Measurements from ENCODE around the gene CTSF. TPM values are rescaled to one million over a fixed set of nuclear protein-coding genes. Genes with fewer than 3 reads are reported as not detected.

The CTSF gene
- polyA plus RNA-seq, 1 donor (not counting 4 experiments of a cell fraction or from before 2014, with no cell fraction given): 3.2 TPM

DNA sequence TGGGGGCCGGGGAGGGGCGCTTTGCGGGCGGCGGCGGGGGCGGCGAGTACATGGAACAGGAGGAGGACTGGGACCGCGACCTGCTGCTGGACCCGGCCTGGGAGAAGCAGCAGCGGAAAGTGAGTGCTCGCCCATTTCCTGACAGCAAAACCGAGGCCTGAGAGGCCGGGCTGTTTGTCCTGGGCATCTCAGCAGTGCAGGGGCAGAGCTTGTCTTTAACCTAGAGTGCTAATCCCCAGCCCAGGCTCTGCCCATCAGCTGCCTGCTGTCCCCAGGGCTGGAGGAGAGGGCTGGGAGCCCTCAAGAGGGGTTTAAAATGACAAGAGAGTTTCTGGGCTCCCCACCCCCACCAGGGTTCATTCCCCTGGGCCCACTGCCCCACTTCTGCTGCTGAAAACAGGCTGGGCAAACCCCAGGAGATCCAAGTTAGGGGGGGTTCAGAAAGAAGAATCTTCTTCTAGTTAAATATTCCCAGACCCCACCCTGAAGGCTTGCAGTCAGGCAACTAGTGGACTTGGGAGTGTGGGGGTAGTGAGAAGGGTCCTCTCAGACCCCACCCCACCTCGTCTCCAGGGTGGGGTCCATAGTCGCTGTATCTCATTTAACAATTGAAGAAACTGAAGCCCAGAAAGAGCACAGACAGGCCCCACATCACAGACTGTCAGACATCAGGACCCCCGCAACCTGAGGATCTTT lies 21.3 kb downstream of the CTSF start:
- H3K9ac ChIP-seq (ENCODE audit: control insufficient read depth, extremely low read depth, insufficient read depth, low read length): no peak overlapping the region
- dilution Hi-C loops (cut with MboI; ENCODE audit: extremely low pct_ligation_motif_present, low sequenced_read_pairs): no loop called here
- peaks cover 0 to 4% of the 10 kb centered on the region in 2 experiments for H3K36me3 ChIP-seq (ENCODE audit: control insufficient read depth in 2 of 2, extremely low read depth in 1 of 2, insufficient read depth in 2 of 2, low read length in 2 of 2)
- H3K27ac ChIP-seq (ENCODE audit: control insufficient read depth, insufficient read depth, low read length): no peak overlapping the region
- H3K4me3 ChIP-seq (ENCODE audit: control insufficient read depth in 2 of 3, extremely low read depth in 1 of 3, insufficient read depth in 2 of 3, low read depth in 1 of 3, low read length in 3 of 3): no peak overlapping the region
- H3K9me3 ChIP-seq (ENCODE audit: control insufficient read depth, low read depth, low read length): no peaks in the 10 kb centered on the region
- H3K27me3 ChIP-seq (ENCODE audit: control insufficient read depth, extremely low read depth, insufficient read depth, low read length): peaks cover 19% of the 10 kb centered on the region
- H2AFZ ChIP-seq (ENCODE audit: control insufficient read depth, low read length): no peak overlapping the region
- TF ChIP-seq, protein P1, sequence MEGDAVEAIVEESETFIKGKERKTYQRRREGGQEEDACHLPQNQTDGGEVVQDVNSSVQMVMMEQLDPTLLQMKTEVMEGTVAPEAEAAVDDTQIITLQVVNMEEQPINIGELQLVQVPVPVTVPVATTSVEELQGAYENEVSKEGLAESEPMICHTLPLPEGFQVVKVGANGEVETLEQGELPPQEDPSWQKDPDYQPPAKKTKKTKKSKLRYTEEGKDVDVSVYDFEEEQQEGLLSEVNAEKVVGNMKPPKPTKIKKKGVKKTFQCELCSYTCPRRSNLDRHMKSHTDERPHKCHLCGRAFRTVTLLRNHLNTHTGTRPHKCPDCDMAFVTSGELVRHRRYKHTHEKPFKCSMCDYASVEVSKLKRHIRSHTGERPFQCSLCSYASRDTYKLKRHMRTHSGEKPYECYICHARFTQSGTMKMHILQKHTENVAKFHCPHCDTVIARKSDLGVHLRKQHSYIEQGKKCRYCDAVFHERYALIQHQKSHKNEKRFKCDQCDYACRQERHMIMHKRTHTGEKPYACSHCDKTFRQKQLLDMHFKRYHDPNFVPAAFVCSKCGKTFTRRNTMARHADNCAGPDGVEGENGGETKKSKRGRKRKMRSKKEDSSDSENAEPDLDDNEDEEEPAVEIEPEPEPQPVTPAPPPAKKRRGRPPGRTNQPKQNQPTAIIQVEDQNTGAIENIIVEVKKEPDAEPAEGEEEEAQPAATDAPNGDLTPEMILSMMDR (optimal IDR thresholded peaks at IDR 0.05 in 1 of 3, IDR thresholded peaks at IDR 0.05 in 1 of 3, conservative IDR thresholded peaks at IDR 0.05 in 1 of 3; ENCODE audit: extremely low read depth in 1 of 3, insufficient read depth in 2 of 3, low read length in 3 of 3): no peak
- no peak for TF ChIP-seq EZH2 (IDR thresholded peaks at IDR 0.05; ENCODE audit: low read length)
- H3K4me1 ChIP-seq (ENCODE audit: control insufficient read depth, extremely low read depth, insufficient read depth, low read length): peaks cover 6% of the 10 kb centered on the region
- no peaks in the 10 kb centered on the region for H3K79me2 ChIP-seq (ENCODE audit: control insufficient read depth, insufficient read depth, low read length)
- DNase-seq (ENCODE audit: low read depth, low spot score) (no peak), FAIRE-seq (no peak)
- H3K4me2 ChIP-seq (ENCODE audit: control insufficient read depth, extremely low read depth, insufficient read depth, low read depth, low read length): no peak overlapping the region
- no peaks in the 10 kb centered on the region for H4K20me1 ChIP-seq (ENCODE audit: control insufficient read depth, extremely low read depth, insufficient read depth, low read length)
- H3K9me1 ChIP-seq (ENCODE audit: control insufficient read depth, extremely low read depth, insufficient read depth, low read length): no peaks in the 10 kb centered on the region

- H3K4me2 ChIP-seq (ENCODE audit: control insufficient read depth, extremely low read depth, insufficient read depth, low read depth, low read length): peak within 1 kb of the TSS; percentile 94
- peaks cover 18% of the 10 kb centered on the region for H3K27me3 ChIP-seq (ENCODE audit: control insufficient read depth, extremely low read depth, insufficient read depth, low read length)
- dilution Hi-C loops (cut with MboI; ENCODE audit: extremely low pct_ligation_motif_present, low sequenced_read_pairs): no loop called here
- H2AFZ ChIP-seq (ENCODE audit: control insufficient read depth, low read length): peak within 1 kb of the TSS; percentile 92
- no peaks in the 10 kb centered on the region for H4K20me1 ChIP-seq (ENCODE audit: control insufficient read depth, extremely low read depth, insufficient read depth, low read length)
- TF ChIP-seq, protein P1 (optimal IDR thresholded peaks at IDR 0.05 in 1 of 3, IDR thresholded peaks at IDR 0.05 in 1 of 3, conservative IDR thresholded peaks at IDR 0.05 in 1 of 3; ENCODE audit: extremely low read depth in 1 of 3, insufficient read depth in 2 of 3, low read length in 3 of 3): no peak
- TF ChIP-seq EZH2 (IDR thresholded peaks at IDR 0.05; ENCODE audit: low read length): no peak
- FAIRE-seq: no peak
- H3K4me1 ChIP-seq (ENCODE audit: control insufficient read depth, extremely low read depth, insufficient read depth, low read length): peaks cover 6% of the 10 kb centered on the region
- no peaks in the 10 kb centered on the region for H3K9me1 ChIP-seq (ENCODE audit: control insufficient read depth, extremely low read depth, insufficient read depth, low read length)
- no peaks in the 10 kb centered on the region for H3K79me2 ChIP-seq (ENCODE audit: control insufficient read depth, insufficient read depth, low read length)
- no peaks in the 10 kb centered on the region for H3K9me3 ChIP-seq (ENCODE audit: control insufficient read depth, low read depth, low read length)
- DNase-seq (ENCODE audit: low read depth, low spot score): no peak
- H3K9ac ChIP-seq (ENCODE audit: control insufficient read depth, extremely low read depth, insufficient read depth, low read length): peak within 1 kb of the TSS; percentile 89
- peak within 1 kb of the TSS; percentile 63 for H3K27ac ChIP-seq (ENCODE audit: control insufficient read depth, insufficient read depth, low read length)
- H3K4me3 ChIP-seq (ENCODE audit: control insufficient read depth in 2 of 3, extremely low read depth in 1 of 3, insufficient read depth in 2 of 3, low read depth in 1 of 3, low read length in 3 of 3): peak within 1 kb of the TSS; percentile 81 to 94 (median 82)
- peaks cover 0 to 6% of the 10 kb centered on the region in 2 experiments for H3K36me3 ChIP-seq (ENCODE audit: control insufficient read depth in 2 of 2, extremely low read depth in 1 of 2, insufficient read depth in 2 of 2, low read length in 2 of 2)
Measured at GRCh38 chr11:66546368-66546965, 21.9 kb downstream of the CTSF start, which contains the start of gene ACTN3. Gene ACTN3 (plus strand): TSS chr11:66546903. CDS start chr11:66546938, 35 bp downstream.
